COLO668 (cell line): Measurements from ENCODE around the gene SLC9C1.

ENCODE experiments used
- DNase-seq: peaks from one replicate; lab custom pipeline; 2025; ENCODE audit not compliant: unreplicated experiment; lab: John Stamatoyannopoulos, UW

The SLC9C1 gene

DNA sequence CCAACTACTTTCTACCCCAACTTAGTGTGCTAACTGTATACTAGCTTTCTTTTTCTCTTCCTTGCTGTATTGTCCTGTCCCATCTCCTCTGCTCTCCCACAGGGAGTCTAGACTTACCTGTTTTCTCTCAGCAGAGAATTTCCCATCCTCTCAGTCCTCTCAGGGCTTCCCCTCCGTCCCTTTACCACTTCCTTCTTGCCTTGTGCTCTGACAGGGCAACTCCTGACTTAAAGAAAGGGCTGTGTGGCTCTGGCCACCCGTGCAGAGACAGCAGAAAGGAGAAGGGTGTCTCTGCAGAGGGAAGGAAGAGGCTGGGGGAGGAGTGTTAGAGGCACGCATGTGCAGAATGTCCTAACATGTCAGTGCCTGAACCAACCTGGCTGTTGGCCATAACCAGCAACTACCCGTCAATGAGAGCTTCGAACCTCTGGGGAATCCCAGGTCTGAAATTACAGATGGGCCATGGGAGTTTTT lies 161.0 kb downstream of the SLC9C1 start, which contains the start of gene GCSAM:
Gene GCSAM, minus strand, starts transcription at position 274 of the 474 bp plus-strand sequence. Its CDS starts 128 bp downstream, at position 146.
- no peak for DNase-seq

DNA sequence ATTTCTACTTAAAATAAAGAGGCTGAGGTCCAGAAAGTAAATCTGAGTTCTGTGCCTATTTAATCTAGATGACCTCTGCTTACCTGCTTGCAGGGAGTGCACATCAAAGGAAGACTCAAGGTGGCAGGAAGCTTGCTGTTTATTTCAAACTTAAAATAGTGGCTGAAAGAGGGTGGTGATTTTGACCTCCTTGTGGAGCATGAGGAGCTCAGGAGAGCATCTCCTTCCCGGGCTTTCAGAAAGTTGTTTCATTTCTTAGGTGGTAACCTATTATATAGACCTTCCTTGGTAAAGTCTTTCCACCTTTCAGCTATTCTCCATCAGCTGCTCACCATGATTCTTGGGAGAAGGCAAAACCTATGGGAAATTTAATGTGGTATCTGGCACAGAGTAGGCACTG lies 161.5 kb downstream of the SLC9C1 start:
- no peak for DNase-seq

DNA sequence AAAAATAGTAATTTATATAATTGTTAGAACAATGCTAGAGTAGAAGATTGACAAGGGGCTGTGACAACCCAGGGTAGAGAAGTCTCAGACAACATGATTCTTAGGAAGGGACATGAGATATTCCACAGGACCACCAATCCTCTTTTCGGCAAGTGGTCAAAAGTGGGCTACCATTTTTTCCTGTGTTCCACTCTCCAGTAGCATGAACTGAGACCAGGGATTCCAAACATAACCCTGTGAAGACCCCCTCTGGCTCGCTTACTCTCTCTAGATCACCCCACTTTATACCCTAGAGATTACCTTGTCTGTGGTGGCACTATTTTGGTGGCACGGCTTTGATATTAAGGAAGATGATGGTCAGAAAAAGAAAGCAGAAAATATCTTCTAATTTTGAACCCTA lies 161.9 kb downstream of the SLC9C1 start:
- DNase-seq, result no peak

DNA sequence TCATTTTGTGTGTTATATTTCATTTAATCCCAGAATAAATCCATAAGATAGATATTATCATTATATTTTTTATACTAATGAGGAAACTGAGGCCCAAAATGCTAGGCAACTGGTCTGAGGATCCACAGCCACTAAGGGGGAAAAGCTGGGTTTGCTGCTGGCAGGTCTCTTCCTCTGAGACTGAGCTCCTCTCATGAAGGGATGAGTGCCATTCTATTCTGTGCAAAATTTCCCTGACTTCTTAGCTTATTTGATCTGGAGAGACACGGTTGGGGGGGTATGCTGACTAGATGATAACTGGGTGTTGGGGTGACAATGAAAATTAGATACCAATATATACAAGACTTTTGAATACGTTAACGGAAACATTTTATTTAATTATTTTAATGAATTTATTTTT lies 162.9 kb downstream of the SLC9C1 start:
- DNase-seq, result no peak

DNA sequence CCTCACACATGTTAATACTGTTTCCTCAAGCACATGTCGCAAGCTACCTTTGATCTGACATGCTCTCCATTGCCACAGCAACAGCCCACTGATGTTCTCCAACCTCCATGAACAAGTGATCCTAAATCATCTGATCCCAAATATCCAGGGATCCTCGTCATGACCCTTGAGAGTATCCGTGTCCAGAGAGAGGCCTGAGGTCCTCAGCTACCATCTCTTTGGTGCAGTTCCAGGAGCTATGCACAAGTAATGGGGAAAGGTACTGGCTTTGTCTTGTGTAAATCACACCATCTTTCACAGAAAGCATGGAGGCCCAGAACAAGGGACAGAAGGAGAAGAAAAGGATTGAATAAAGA lies 163.4 kb downstream of the SLC9C1 start:
- DNase-seq, result no peak

DNA sequence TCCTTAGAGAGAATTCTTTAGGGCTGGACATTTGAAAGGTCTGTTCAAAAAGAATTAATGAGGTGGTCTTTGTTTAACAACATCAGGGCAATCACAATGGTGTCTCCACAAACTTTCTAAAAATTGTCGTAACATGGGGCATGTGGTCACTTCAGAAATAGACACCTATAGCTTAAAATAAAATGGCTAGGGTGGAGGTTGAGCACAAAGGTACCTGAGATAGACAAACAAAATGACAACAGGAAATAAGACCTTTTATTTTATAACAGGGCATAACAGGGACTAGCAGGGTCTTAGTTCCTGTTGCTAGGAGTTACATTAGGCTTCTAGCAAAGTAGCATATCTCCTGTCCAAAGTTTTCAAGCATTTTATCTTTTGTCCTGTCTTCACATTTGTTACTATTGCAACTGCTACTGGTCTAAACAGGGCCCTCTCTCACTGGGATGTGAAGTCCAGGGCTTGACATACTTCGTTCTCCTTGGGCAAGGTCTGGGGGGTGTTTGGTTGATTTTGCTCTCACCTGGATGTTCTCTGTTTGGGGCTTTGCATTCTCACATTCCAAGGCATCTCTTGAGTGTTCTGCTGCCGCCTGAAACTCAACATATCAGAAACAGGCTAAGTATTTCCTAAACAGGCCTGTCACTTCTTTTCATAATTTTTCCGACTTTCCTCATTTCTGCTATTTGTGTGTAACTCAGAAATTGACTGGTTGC lies 163.9 kb downstream of the SLC9C1 start:
- no peak for DNase-seq

DNA sequence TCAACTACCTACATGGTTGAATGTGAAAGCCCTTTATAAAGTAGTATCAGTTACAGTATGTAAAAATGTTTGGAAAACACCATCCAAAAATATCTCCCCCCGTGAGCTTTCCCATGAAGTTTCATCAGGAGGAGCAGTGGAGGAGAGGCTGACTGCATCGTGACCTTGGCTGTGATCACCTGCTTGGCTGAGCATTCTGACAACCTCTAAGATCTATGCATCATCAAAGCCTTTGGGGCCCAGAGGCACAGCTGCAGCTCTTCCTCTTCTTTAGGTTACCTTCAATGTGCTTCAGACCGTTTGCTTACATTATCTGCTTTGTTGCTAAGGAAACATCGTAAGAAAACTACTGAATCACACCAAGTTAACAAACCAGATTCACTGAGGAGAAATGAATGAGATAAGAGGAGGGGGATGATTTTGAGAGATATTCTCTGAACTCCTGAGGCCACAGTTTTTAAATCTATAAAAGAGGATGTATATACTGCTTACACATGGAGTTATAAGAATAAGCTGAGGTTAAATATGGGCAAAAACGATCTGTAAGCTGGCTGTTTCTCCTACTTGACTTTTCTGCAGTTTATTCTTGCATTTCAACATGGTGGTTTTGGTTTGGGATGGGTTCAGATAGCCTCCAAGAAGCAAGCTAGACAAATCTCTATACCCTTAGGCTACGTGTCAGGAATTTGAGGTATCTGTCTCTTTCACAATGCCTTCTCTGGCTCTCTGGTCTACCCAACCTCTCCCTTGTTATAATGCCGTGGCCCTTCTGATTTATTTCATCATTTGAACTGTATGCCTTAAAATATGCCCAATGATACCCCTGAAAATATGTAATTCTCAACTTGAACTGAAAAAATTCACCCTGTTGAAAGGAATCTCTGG lies 164.9 kb downstream of the SLC9C1 start:
- no peak for DNase-seq

DNA sequence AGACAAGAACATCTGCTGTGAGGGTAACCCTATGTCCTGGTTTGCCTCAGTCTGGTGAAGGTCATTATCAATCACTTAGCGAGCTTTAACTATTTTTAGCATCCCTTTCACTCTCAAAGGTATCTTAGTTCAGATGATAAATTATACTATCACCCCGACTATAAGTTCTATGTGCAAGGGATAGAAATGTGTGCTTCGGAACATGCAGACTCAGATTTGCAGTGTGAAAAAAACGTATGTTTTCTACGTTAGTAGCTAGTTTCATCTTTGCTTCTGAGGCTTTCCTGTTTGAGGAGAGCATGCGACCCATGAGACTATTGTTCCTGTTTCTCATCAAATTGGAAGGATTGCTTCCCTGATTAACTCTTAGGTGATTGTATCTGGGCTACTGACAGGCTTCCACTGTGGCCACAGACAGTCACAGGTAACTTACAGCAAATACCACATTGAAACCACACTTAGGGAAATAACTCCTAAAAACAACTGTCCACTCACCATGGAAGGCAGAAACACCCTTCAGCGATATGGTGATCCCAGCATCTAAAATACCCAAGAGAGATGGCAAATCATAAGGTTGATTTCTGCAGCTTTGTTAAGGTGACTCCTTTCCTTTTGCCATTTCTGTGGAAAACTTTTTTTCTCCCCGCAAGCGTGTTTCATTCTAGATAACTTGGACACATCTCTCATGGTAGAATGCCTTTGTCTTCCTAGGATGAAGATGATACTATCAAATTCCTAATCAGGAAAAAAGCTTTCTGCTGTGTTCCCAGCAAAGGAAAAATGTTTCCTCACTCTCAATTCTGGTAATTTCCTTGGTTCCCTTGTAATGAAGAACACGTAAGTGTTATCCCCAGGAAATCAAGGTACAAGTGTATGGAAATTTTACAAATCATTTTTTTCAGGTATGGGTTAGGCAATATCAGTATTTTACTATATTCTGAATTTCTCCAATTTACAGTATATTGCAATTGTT lies 166.2 kb downstream of the SLC9C1 start:
- DNase-seq, result no peak

DNA sequence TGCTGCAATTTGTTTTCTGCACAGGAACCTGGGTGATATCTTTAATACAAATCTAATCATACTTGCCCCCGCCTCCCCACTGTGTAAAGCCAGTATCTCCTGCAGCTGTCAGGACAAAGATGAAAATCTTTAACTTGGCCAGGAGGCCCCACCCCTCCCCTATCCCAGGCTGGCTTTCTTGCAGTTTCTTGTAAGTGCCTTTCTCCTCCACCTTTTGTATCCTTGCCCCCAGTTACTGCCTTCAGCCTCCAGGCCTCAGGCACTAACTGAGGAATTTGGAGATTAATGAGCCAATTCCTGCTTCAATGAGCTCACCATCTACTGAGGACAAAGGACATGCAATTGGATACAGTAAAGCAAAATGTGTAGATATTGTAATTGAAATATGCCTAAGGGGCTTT lies 167.5 kb downstream of the SLC9C1 start:
- DNase-seq, result no peak

DNA sequence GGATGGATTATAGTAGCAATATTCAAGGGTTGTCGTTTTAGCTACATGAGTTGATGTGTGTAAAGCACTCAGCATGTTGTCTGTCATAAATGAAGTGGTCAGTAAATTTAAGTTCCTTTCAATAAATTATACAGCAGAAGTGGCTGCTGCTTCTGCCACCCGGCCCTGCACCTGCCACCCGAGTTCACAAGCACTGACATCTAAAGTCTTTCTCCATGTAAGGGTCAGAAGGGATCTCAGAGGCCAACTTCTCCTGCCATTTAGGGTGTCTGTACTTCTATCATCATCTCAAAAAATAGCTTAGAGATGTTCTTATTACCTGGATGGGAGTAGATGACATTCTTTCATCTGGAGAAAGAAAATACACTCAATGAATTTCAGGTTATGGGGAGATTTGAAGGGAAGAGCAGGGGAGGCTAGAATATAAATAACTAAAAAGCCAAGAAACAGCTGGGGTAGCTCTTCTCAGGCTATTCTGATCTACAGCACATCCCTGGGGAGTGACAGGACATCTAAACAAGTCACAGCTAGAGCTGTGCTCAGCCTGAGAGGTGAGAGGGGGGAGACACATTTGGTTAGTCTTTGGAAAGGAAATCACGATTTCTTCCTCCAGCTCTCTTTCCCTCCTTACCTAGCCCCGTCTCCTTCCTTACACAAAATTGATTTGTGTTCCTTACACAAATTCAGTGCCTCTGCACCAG lies 169.0 kb downstream of the SLC9C1 start:
- no peak for DNase-seq

DNA sequence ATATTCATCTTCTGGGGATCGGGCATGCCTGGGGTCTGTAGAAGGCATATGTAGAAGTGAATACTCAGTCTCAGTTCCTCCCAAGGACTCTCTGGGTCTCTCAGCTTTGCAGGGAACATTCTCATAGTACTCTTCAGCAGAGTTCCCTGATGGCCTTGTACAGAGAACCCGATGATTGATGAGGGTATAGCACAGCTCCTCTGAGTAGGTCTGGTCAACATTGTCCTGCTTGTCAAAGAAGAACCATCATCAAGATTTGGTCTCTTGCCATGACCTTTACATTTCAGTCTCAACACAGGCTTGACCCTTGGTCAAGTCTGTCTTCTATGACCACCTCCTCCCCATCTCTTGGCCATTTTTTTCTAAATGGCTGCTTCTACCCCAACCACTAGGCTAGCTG lies 170.5 kb downstream of the SLC9C1 start:
- no peak for DNase-seq

DNA sequence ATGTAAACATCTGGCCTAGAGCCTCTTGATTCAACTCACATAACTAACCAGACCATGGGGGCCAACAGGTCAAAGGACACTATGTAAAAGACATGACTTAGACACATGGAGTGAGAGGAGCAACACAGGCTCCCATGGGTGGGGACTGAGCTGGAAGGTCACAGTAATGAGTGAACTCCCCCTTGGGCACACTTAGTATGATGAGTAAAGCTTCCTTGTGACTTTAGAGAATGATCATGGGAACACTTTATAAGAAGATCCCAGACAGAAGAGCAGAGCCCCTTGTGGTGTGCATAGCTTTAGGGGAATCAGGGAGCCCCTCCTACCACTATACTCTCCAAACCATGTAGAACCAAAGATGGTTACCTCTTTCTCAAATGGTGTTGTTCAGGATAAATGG lies 171.1 kb downstream of the SLC9C1 start:
- DNase-seq, result no peak

DNA sequence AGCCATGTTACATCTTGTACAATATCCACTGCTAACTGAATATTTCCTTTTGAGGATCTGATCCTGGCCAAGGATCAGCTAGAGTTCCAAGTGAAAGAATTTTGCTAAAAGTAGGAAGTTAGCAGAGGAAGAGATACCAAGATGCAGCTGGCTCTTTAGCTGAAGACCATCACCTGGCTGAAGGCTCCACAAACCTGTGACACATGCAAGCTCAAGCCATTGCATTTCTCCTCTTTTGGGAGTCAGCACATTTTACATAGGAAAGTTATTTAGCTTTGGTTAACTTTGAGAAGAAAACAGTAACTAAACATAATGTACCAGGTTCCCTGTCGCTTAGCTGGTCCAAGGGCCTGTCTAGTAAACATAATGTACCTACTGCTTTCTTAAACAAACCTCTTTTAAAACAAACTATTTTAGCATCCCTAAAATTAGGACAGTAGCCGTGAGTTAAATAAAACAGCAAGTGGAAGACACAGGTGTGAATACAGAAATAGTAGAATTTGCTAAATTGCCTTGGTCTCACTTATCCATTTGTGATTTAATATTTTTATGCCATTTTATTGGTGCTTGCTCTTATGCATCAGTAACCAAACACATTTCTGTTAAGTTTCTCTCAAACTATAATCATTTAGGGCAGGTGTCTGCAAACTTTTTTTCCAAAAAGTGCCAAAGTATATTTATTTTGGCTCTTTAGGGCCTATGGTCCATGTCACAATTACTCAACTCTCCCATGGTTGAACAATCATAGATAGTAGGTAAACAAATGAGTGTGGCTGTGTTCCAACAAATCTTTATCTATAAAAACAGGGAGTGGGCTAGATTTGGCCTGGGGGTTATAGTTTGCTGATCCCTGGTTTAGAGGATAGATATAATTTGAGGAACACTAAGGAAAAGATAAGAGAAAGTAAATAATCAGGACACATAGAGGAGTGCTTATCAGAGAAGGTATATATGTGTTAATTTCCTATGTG lies 172.2 kb downstream of the SLC9C1 start:
- DNase-seq, result no peak

DNA sequence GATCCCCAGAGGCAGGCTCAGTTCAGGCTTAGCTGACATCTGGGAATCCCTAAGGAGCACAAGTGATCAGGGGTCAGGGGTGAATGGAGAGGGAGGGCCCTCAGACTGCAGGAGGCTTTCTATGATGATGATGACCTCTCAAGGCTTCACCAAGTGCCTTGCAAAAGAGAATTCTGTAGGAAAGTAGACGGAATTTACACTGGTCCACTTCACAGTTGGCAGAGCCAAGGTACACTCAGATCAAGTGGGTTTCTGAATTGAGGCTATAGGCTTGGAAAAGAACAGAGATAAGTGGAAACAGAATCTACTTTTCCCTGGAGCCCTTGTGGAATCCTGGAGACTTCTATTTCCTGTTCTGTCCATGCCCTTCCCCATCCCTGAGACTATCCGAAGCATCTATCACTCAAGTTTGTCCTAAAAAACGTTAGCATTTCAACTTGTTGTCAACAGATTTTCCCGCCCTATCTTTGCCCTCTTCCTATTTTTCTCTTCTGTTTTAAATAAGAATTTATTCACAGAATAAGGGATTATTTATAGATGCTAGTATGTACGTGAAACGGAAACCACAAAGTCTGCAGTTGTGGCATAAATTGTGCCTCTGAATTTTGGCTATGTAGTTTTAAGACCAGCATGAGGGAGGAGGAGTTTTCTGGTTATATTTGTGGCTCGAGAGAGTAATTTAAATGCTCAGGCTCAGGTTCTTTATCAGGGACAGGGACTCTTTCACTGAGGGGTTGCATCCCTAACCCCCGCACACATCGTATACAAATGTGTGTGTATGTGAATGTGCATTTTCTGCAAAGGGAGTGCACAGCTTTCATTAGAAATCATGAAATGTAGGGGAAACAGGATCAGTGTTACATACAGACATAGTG lies 173.8 kb downstream of the SLC9C1 start:
- no peak for DNase-seq

DNA sequence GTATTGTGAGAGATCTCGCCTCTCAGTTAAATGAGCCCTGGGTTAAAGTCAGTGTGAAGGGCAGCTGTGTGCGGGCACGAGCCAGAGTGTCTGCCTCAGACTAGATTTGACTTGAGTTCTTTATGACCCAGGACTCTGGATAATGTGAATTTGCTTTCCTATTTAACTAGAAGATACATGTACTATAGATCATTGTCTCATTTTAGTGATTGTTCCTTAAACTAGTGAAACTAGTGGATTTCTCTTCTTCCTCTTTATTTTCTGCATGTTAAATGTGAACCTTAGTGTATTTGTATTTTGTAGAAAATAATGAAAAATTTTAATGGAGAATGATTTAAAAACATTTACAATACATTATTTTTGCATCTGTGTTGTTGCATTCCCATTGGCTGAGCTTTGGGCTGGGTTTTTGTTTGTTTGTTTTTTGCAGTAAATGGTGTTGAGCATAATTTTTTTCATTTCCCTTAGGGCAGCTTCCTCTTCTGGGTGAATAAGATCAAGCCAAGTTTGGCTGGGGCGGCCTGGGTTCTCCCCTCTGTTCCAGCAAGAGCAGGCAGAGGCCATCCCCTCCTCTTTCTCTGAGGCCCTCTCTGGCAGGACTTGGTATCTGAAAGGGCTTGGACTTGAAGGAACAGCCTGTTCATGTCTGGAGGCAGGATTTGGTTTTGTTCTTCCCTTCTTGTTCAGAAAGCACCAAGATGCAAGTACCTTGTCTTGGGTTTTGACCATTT lies 176.0 kb downstream of the SLC9C1 start:
- no peak for DNase-seq

DNA sequence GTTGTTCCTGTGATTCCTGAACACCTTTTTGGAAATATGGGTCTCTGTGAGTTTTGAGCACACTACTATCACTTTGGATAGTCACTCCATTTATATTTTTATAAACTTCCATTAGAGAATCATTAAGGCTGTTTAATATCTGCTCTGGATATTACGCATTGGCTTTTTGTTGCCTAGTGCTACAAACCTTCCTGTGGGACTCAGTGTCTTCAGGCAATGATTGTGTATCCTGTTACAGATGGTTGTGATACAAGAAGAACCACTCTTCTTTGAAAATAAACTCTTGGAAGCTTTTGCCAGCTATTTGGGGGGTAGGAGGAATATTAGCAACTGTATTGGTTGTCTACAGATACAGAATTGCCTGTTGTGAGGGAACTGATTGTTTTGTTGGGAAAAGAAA lies 176.6 kb downstream of the SLC9C1 start:
- no peak for DNase-seq

DNA sequence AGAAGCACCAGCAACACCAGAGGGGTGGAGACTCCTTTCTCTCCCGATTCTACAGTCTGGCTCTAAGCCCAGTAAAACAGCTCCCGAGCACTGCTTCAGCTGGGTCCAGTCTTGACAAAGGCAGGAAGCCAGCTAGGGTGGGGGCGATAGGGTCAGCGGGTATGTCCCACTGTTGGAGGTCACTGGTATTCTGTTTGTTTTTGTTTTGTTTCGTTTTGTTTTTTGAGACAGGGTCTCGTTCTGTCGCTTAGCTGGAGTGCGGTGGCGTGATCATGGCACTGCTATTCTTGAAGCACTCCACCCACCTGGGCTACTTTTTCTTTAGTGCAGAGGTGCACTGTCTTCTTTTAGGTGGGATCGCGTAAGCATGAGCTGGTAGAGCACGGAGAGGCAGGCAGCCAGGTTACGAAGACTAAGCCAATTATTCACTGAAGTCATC lies 177.2 kb downstream of the SLC9C1 start:
- DNase-seq, result no peak
